Transverse colon (tissue), 4 donors: ENCODE data around the gene ZDHHC17. TPM values are rescaled to one million over a fixed set of nuclear protein-coding genes. Genes with fewer than 3 reads are reported as not detected.
A peak's percentile ranks its signal among the peaks of the same experiment; 100 is the strongest.

ENCODE experiments used
- DNase-seq: peaks from one replicate; pipeline ENCODE4 v3.0.0-alpha.2; 2019
- H3K27ac ChIP-seq, 4 donors: fragments of 200-600 bp; sonication (generic); 2 replicates each; pipeline ENCODE4 v1.5.1; 2016 to 2018; ENCODE audit warnings: inconsistent platforms in 4 of 4
- H3K27me3 ChIP-seq: fragments of 200-600 bp; sonication (generic); 2 replicates; pipeline ENCODE4 v1.5.1; 2017; ENCODE audit warnings: inconsistent platforms
- H3K36me3 ChIP-seq, 4 donors: fragments of 200-600 bp; sonication (generic); 2 replicates each; pipeline ENCODE4 v1.5.1; 2017 to 2019; ENCODE audit warnings: inconsistent platforms in 4 of 4
- H3K4me1 ChIP-seq, 4 donors: fragments of 200-600 bp; sonication (generic); 2 replicates each; pipeline ENCODE4 v1.5.1; 2017 to 2020; ENCODE audit warnings: inconsistent platforms in 4 of 4
- H3K4me3 ChIP-seq, 4 donors: fragments of 200-600 bp; sonication (generic); 1 replicate in 1 of 4; 2 replicates in 3 of 4; pipeline versions ENCODE4 v1.5.1 to v1.6.1; 2017 to 2019; ENCODE audit warnings: inconsistent platforms in 4 of 4
- H3K9me3 ChIP-seq, 2 donors: fragments of 200-600 bp; sonication (generic); 2 replicates each; pipeline ENCODE4 v1.5.1; 2017 to 2019; ENCODE audit warnings: inconsistent platforms in 2 of 2
- EP300 ChIP-seq: sonication (generic); formaldehyde crosslinking; IDR thresholded peaks from one replicate; pipeline ENCODE4 v1.6.1; 2017; ENCODE audit warnings: antibody characterized with exemption, low read depth
- POLR2A ChIP-seq: fragments of 450-650 bp; IDR thresholded peaks from one replicate; pipeline ENCODE4 v1.6.1; 2016; ENCODE audit warnings: antibody characterized with exemption, mild to moderate bottlenecking, moderate library complexity
- POLR2AphosphoS5 ChIP-seq, 3 donors: sonication (generic); formaldehyde crosslinking; IDR thresholded peaks; one replicate each; pipeline ENCODE4 v1.6.1; 2016; ENCODE audit warnings: antibody characterized with exemption in 3 of 3
- WGBS, 2 donors: methylation state at CpG; one replicate each; pipeline ENCODE4 v1.1.5; 2018; ENCODE audit warnings: low coverage in 1 of 2; 5-methylcytosine and 5-hydroxymethylcytosine counted together
- in situ Hi-C, 4 donors: fragments of 200-750 bp; cut with MboI; loops; one replicate each; pipeline versions ENCODE4 v1.15.0 to v1.15.1; 2017; ENCODE audit warnings: low sequenced_read_pairs in 3 of 4, low pct_ligation_motif_present in 1 of 4, low pct_unique_long_range_greater_than_20kb in 1 of 4
- intact Hi-C: fragments of 100-400 bp; cut with DNase I; formaldehyde crosslinking; loops from one replicate; pipeline ENCODE4 v1.15.1; 2023; ENCODE audit warnings: low total_unique reads
- total RNA-seq, 4 donors: library from RNA; depleted of rRNA; stranded (reverse); fragments of >200 nt; gene quantifications; one replicate each; pipeline ENCODE4 v1.1.0, GENCODE V29; 2016
- TF ChIP-seq, protein P1 (sequence below), 5 experiments: fragments of 200-600 bp in 3 of 5; fragments of 450-650 bp in 2 of 5; sonication (generic) in 3 of 5; IDR thresholded peaks; 1 replicate in 2 of 5; 2 replicates in 3 of 5; pipeline ENCODE4 v1.5.1; 2016 to 2017; ENCODE audit warnings: antibody characterized with exemption in 5 of 5, inconsistent platforms in 3 of 5, mild to moderate bottlenecking in 2 of 5, moderate library complexity in 1 of 5

ZDHHC17 gene
- total RNA-seq, 4 donors from 2014 or later: 2.6 to 38.7 (median 18.5) TPM

- no peaks in the 10 kb centered on the region for H3K4me1 ChIP-seq
- peaks cover 0 to 5% (median 0%) of the 10 kb centered on the region in 4 donors for H3K36me3 ChIP-seq
- 97% methylated on average over 4 of the region's 4 CpGs for WGBS, 2 donors
- TF ChIP-seq EP300: no peak
- no peak for TF ChIP-seq POLR2AphosphoS5 (IDR thresholded peaks at IDR 0.05)
- TF ChIP-seq, protein P1, sequence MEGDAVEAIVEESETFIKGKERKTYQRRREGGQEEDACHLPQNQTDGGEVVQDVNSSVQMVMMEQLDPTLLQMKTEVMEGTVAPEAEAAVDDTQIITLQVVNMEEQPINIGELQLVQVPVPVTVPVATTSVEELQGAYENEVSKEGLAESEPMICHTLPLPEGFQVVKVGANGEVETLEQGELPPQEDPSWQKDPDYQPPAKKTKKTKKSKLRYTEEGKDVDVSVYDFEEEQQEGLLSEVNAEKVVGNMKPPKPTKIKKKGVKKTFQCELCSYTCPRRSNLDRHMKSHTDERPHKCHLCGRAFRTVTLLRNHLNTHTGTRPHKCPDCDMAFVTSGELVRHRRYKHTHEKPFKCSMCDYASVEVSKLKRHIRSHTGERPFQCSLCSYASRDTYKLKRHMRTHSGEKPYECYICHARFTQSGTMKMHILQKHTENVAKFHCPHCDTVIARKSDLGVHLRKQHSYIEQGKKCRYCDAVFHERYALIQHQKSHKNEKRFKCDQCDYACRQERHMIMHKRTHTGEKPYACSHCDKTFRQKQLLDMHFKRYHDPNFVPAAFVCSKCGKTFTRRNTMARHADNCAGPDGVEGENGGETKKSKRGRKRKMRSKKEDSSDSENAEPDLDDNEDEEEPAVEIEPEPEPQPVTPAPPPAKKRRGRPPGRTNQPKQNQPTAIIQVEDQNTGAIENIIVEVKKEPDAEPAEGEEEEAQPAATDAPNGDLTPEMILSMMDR (IDR thresholded peaks at IDR 0.05): no peak
- TF ChIP-seq POLR2A: no peak
- no peaks in the 10 kb centered on the region for H3K9me3 ChIP-seq
- no peaks in the 10 kb centered on the region for H3K27me3 ChIP-seq
- no peak overlapping the region for H3K27ac ChIP-seq
- H3K4me3 ChIP-seq: no peak overlapping the region
- DNase-seq: no peak
- in situ Hi-C loops: no loop called here
- intact Hi-C loops: no loop called here
Measured at GRCh38 chr12:76855271-76855670, 91.4 kb downstream of the ZDHHC17 start.

DNA sequence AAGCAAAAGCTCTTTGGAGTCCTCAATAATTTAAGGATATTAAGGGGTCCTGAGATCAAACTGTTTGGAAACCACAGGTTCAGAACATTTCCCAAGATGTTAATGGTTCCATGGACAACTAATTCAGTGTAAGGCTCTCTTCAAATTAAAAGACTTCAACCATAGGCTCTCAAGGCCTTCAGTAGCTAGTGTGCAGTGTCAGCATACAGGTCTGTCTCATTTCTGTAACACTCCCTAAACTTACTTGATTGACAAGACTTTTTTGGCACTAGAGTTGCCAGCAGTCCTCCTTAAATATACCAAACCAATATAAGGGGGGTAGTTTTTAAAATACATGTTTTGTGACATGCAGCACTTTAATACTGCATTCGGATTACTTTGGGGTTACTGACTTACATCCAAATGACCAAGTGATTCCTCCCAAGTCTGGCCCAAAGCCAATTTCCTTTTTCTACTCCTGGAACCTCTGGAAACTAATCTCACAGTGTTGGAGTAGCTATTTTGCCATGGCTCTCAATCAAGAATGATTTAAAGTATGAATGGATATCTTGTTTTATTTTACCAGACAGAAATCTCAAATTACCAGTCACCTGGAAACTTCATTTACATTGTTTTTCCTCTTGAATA lies 92.2 kb downstream of the ZDHHC17 start:
- H3K4me3 ChIP-seq: no peak overlapping the region
- H3K27me3 ChIP-seq: no peaks in the 10 kb centered on the region
- no peak for DNase-seq
- no peak overlapping the region for H3K27ac ChIP-seq
- TF ChIP-seq, protein P1 (IDR thresholded peaks at IDR 0.05): no peak
- TF ChIP-seq EP300: no peak
- no peak for TF ChIP-seq POLR2AphosphoS5 (IDR thresholded peaks at IDR 0.05)
- no peak for TF ChIP-seq POLR2A
- intact Hi-C loops: no loop called here
- H3K36me3 ChIP-seq: no peaks in the 10 kb centered on the region
- no peaks in the 10 kb centered on the region for H3K9me3 ChIP-seq
- WGBS, 2 donors: 96 to 100% methylated on average over 1 of the region's 1 CpG
- in situ Hi-C loops: no loop called here
- no peaks in the 10 kb centered on the region for H3K4me1 ChIP-seq

- H3K27me3 ChIP-seq: no peaks in the 10 kb centered on the region
- TF ChIP-seq POLR2AphosphoS5 (IDR thresholded peaks at IDR 0.05): no peak
- TF ChIP-seq POLR2A: no peak
- TF ChIP-seq, protein P1 (IDR thresholded peaks at IDR 0.05): no peak
- no peak for TF ChIP-seq EP300
- H3K9me3 ChIP-seq: no peaks in the 10 kb centered on the region
- intact Hi-C loops: no loop called here
- peak overlapping the region in 2 of 4 donors; percentile 29 to 41 for H3K27ac ChIP-seq
- no peak overlapping the region for H3K4me3 ChIP-seq
- DNase-seq: no peak
- 76 to 80% methylated on average over 4 of the region's 4 CpGs for WGBS, 2 donors
- H3K4me1 ChIP-seq: peaks cover 0 to 12% (median 0%) of the 10 kb centered on the region in 4 donors
- no peaks in the 10 kb centered on the region for H3K36me3 ChIP-seq
- in situ Hi-C loops: no loop called here
Measured at GRCh38 chr12:76859611-76860010, 95.7 kb downstream of the ZDHHC17 start.

DNA sequence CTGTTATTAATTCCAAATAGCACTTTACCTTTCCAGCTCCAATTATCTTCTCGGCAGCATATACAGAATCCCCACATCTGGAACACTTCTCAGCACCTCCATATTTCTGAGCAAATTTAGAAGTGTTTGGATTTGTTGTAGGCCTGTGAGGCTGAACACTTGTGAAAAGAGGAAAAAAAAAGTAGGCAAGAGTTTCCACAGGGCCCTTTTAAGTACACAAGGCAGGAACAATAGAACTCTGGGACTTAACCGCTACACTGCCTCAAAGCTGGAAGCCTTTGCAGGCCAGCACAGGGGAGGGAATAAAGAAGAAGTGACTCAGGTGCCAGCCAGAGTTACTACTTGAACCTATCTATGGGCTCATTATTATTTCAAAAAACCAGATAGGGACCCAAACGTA lies 96.3 kb downstream of the ZDHHC17 start:
- intact Hi-C loops: no loop called here
- Histone ChIP-seq H3K4me3 (no peak overlapping the region), H3K4me1 (peaks cover 0 to 12% (median 0%) of the 10 kb centered on the region in 4 donors), H3K36me3 (no peaks in the 10 kb centered on the region), H3K27me3 (no peaks in the 10 kb centered on the region), H3K27ac (peak overlapping the region in 2 of 4 donors; percentile 29 to 41), H3K9me3 (no peaks in the 10 kb centered on the region)
- in situ Hi-C loops: no loop called here
- no peak for TF ChIP-seq POLR2AphosphoS5 (IDR thresholded peaks at IDR 0.05)
- TF ChIP-seq POLR2A: no peak
- TF ChIP-seq, protein P1 (IDR thresholded peaks at IDR 0.05): no peak
- no peak for TF ChIP-seq EP300
- DNase-seq: no peak
- 82 to 86% methylated on average over 3 of the region's 3 CpGs for WGBS, 2 donors
